Lower leg skin (tissue), 3 donors: ENCODE measurements around the gene SP100.
"Not testable (repeated sequence)": the region's sequence is repeated elsewhere in the genome, so short reads cannot be mapped to it uniquely, and the experiment has no call there.

Experiments
- POLR2A ChIP-seq, 2 donors: fragments of 450-650 bp; IDR thresholded peaks; one replicate each; pipeline ENCODE4 v1.6.1; 2016 to 2017; ENCODE audit warnings: antibody characterized with exemption in 2 of 2, mild to moderate bottlenecking in 1 of 2, moderate library complexity in 1 of 2
- TF ChIP-seq, protein P1 (sequence below), 3 donors: fragments of 450-650 bp; IDR thresholded peaks; one replicate each; pipeline ENCODE4 v1.5.1; 2016; ENCODE audit warnings: antibody characterized with exemption in 3 of 3, mild to moderate bottlenecking in 3 of 3, moderate library complexity in 2 of 3

GRCh38 chr2:230439121-230439520, 23.1 kb downstream of the SP100 start:
- TF ChIP-seq POLR2A (IDR thresholded peaks at IDR 0.05): not testable (repeated sequence)
- TF ChIP-seq, protein P1, sequence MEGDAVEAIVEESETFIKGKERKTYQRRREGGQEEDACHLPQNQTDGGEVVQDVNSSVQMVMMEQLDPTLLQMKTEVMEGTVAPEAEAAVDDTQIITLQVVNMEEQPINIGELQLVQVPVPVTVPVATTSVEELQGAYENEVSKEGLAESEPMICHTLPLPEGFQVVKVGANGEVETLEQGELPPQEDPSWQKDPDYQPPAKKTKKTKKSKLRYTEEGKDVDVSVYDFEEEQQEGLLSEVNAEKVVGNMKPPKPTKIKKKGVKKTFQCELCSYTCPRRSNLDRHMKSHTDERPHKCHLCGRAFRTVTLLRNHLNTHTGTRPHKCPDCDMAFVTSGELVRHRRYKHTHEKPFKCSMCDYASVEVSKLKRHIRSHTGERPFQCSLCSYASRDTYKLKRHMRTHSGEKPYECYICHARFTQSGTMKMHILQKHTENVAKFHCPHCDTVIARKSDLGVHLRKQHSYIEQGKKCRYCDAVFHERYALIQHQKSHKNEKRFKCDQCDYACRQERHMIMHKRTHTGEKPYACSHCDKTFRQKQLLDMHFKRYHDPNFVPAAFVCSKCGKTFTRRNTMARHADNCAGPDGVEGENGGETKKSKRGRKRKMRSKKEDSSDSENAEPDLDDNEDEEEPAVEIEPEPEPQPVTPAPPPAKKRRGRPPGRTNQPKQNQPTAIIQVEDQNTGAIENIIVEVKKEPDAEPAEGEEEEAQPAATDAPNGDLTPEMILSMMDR (IDR thresholded peaks at IDR 0.05): not testable (repeated sequence)
